GM23248 (cell line): Measurements from ENCODE around the gene PRSS8. TPM values are rescaled to one million over a fixed set of nuclear protein-coding genes. Genes with fewer than 3 reads are reported as not detected.
A peak's percentile ranks its signal among the peaks of the same experiment; 100 is the strongest.
"Not testable (repeated sequence)": the region's sequence is repeated elsewhere in the genome, so short reads cannot be mapped to it uniquely, and the experiment has no call there.

ENCODE experiments used
- DNase-seq: peaks from one replicate; pipeline ENCODE4 v3.0.0-alpha.2; 2015
- H2AFZ ChIP-seq: fragments of 200-600 bp; sonication (generic); 2 replicates; pipeline ENCODE4 v1.6.1; 2016; ENCODE audit warnings: antibody characterized with exemption
- H3F3A ChIP-seq: fragments of 200-600 bp; sonication (generic); 2 replicates; pipeline ENCODE4 v1.6.1; 2016; ENCODE audit warnings: mild to moderate bottlenecking, antibody characterized with exemption, mixed run types; ENCODE audit not compliant: insufficient read depth
- H3K27ac ChIP-seq: fragments of 200-600 bp; sonication (generic); 2 replicates; pipeline ENCODE4 v1.5.1; 2016; ENCODE audit warnings: mild to moderate bottlenecking
- H3K27me3 ChIP-seq: fragments of 200-600 bp; sonication (generic); replicated peaks from 2 replicates; pipeline ENCODE4 v1.6.1; 2016; ENCODE audit warnings: mild to moderate bottlenecking; ENCODE audit not compliant: insufficient read depth
- H3K36me3 ChIP-seq: fragments of 200-600 bp; sonication (generic); 2 replicates; pipeline ENCODE4 v1.6.1; 2016; ENCODE audit warnings: low read depth, mild to moderate bottlenecking
- H3K4me1 ChIP-seq: fragments of 200-600 bp; sonication (generic); 2 replicates; pipeline ENCODE4 v1.6.1; 2016; ENCODE audit warnings: mild to moderate bottlenecking; ENCODE audit not compliant: insufficient read depth
- H3K4me2 ChIP-seq: fragments of 200-600 bp; sonication (generic); one replicate; pipeline ENCODE4 v1.6.1; 2016; ENCODE audit warnings: mild to moderate bottlenecking; ENCODE audit not compliant: unreplicated experiment
- H3K4me3 ChIP-seq: fragments of 200-600 bp; sonication (generic); 2 replicates; pipeline ENCODE4 v1.5.1; 2016; ENCODE audit warnings: mild to moderate bottlenecking
- H3K79me2 ChIP-seq: fragments of 200-600 bp; sonication (generic); 2 replicates; pipeline ENCODE4 v1.6.1; 2016; ENCODE audit warnings: mild to moderate bottlenecking; ENCODE audit not compliant: insufficient read depth
- H3K9ac ChIP-seq: fragments of 200-600 bp; sonication (generic); 2 replicates; pipeline ENCODE4 v1.6.1; 2016; ENCODE audit warnings: mild to moderate bottlenecking
- H3K9me2 ChIP-seq: fragments of 200-600 bp; sonication (generic); 2 replicates; pipeline ENCODE4 v1.6.1; 2016; ENCODE audit warnings: mixed run types, mild to moderate bottlenecking, moderate library complexity; ENCODE audit not compliant: insufficient read depth
- H3K9me3 ChIP-seq: fragments of 200-600 bp; sonication (generic); one replicate; pipeline ENCODE4 v1.6.1; 2017; ENCODE audit warnings: low read depth
- H4K20me1 ChIP-seq: fragments of 200-600 bp; sonication (generic); 2 replicates; pipeline ENCODE4 v1.6.0; 2016; ENCODE audit not compliant: insufficient read depth
- EZH2 ChIP-seq: fragments of 200-600 bp; sonication (generic); IDR thresholded peaks from 2 replicates; pipeline ENCODE4 v1.6.1; 2018; ENCODE audit warnings: antibody characterized with exemption, mild to moderate bottlenecking; ENCODE audit not compliant: insufficient read depth, poor library complexity, severe bottlenecking
- EZH2phosphoT487 ChIP-seq: fragments of 200-600 bp; sonication (generic); IDR thresholded peaks from 2 replicates; pipeline ENCODE4 v1.6.1; 2018; ENCODE audit warnings: antibody characterized with exemption, moderate library complexity, mild to moderate bottlenecking, low read depth; ENCODE audit not compliant: insufficient read depth
- WGBS, 2 experiments: methylation state at CpG; one replicate each; pipeline ENCODE4 v1.1.6; 2015 to 2017; ENCODE audit warnings: low lambda C conversion rate in 2 of 2, low coverage in 1 of 2; ENCODE audit errors: missing lambda C conversion rate in 2 of 2; 5-methylcytosine and 5-hydroxymethylcytosine counted together
- in situ Hi-C: fragments of 300-500 bp; cut with MboI; formaldehyde crosslinking; loops from 2 replicates; pipeline ENCODE4 v1.15.0; 2020
- polyA plus RNA-seq: library from polyadenylated mRNA; unstranded; fragments of >200 nt; fragmentation: Nextera tagmentation; extraction: Ambion mirVana; gene quantifications from 2 replicates; pipeline ENCODE4 v1.2.1, GENCODE V29; 2016
- total RNA-seq: library from RNA; depleted of rRNA; stranded (reverse); fragments of >200 nt; shearing (Covaris generic); gene quantifications from 2 replicates; pipeline ENCODE4 v1.2.3, GENCODE V29; 2014

Gene PRSS8
- total and polyA plus RNA-seq, 2 experiments from 2014 or later: not detected

- no peaks in the 10 kb centered on the region for H3K9me2 ChIP-seq
- H3K27me3 ChIP-seq: peaks cover 21% of the 10 kb centered on the region
- DNase-seq: no peak
- no peaks in the 10 kb centered on the region for H3K36me3 ChIP-seq
- H3K9me3 ChIP-seq: no peaks in the 10 kb centered on the region
- no peaks in the 10 kb centered on the region for H4K20me1 ChIP-seq
- peak overlapping the region; percentile 75 for H3K4me3 ChIP-seq
- TF ChIP-seq EZH2phosphoT487: no peak
- TF ChIP-seq EZH2: no peak
- H3K4me1 ChIP-seq: peaks cover 15% of the 10 kb centered on the region
- no peaks in the 10 kb centered on the region for H3K79me2 ChIP-seq
- peak overlapping the region; percentile 74 for H3K4me2 ChIP-seq
- H3K27ac ChIP-seq: no peak overlapping the region
- WGBS, 2 experiments: 54 to 71% methylated on average over 7 to 21 of the region's 22 CpGs
- in situ Hi-C loops: no loop called here
- H3K9ac ChIP-seq: peak overlapping the region; percentile 66
- H3F3A ChIP-seq: 0 out of 2 replicates have a peak, but pooled peaks cover 9% of the 10 kb centered on the region
- peak overlapping the region; percentile 89 for H2AFZ ChIP-seq
Measured at GRCh38 chr16:31143011-31143693, 7.6 kb upstream of the PRSS8 start.

GRCh38 chr16:31142109-31143010 lies 6.8 kb upstream of the PRSS8 start:
- 1 to 2% methylated on average over 64 to 75 of the region's 89 CpGs for WGBS, 2 experiments
- TF ChIP-seq EZH2phosphoT487 (no peak), EZH2 (no peak)
- Histone ChIP-seq H3K79me2 (no peaks in the 10 kb centered on the region), H2AFZ (peak overlapping the region; percentile 89), H3K36me3 (no peaks in the 10 kb centered on the region), H3K4me2 (peak overlapping the region; percentile 87), H4K20me1 (no peaks in the 10 kb centered on the region), H3K27me3 (peaks cover 15% of the 10 kb centered on the region; the same call in 1 of the 2 replicates), H3K9ac (peak overlapping the region; percentile 66), H3K9me2 (no peaks in the 10 kb centered on the region), H3K4me3 (peak overlapping the region; percentile 75), H3F3A (0 out of 2 replicates have a peak, but pooled peaks cover 9% of the 10 kb centered on the region), H3K27ac (peak overlapping the region; percentile 83), H3K4me1 (peaks cover 15% of the 10 kb centered on the region), H3K9me3 (no peaks in the 10 kb centered on the region)
- in situ Hi-C loops: no loop called here
- DNase-seq: peak; percentile 100

GRCh38 chr16:31141489-31142108 lies 6.1 kb upstream of the PRSS8 start:
- Histone ChIP-seq H3K27me3 (peaks cover 7% of the 10 kb centered on the region; the same call in 1 of the 2 replicates), H3K4me3 (peak overlapping the region; percentile 75), H4K20me1 (no peaks in the 10 kb centered on the region), H2AFZ (peak overlapping the region; percentile 86), H3K9ac (peak overlapping the region; percentile 62), H3K4me2 (peak overlapping the region; percentile 87), H3K9me2 (no peaks in the 10 kb centered on the region), H3K36me3 (no peaks in the 10 kb centered on the region), H3K4me1 (peaks cover 15% of the 10 kb centered on the region), H3K27ac (peak overlapping the region; percentile 83), H3K9me3 (no peaks in the 10 kb centered on the region), H3K79me2 (no peaks in the 10 kb centered on the region), H3F3A (0 out of 2 replicates have a peak, but pooled peaks cover 9% of the 10 kb centered on the region)
- in situ Hi-C loops: no loop called here
- 8 to 10% methylated on average over 10 of the region's 10 CpGs for WGBS, 2 experiments
- TF ChIP-seq EZH2: no peak
- TF ChIP-seq EZH2phosphoT487: no peak
- peak; percentile 82 for DNase-seq

- Histone ChIP-seq H3K4me1 (peaks cover 15% of the 10 kb centered on the region), H3K27ac (peak overlapping the region; percentile 83), H3K4me2 (peak overlapping the region; percentile 87)
- H3K4me3 ChIP-seq, H3K9ac ChIP-seq, H2AFZ ChIP-seq, H3K79me2 ChIP-seq, H4K20me1 ChIP-seq, H3K36me3 ChIP-seq, H3K9me2 ChIP-seq, H3K27me3 ChIP-seq, in situ Hi-C loops, H3F3A ChIP-seq, DNase-seq, H3K9me3 ChIP-seq: not testable (repeated sequence)
- WGBS, 2 experiments: 87 to 88% methylated on average over 9 of the region's 9 CpGs
Measured at GRCh38 chr16:31141071-31141469, 5.5 kb upstream of the PRSS8 start.
